HG03280 (cell line): ENCODE data around the gene M1AP.

Source experiments
- ATAC-seq: cut with Tn5 transposase; IDR thresholded peaks from one replicate; pipeline ENCODE4 v1.9.1; 2021; ENCODE audit warnings: mild to moderate bottlenecking, moderate library complexity; ENCODE audit not compliant: unreplicated experiment

Gene M1AP

GRCh38 chr2:74507926-74508520, 140.1 kb downstream of the M1AP start:
- ATAC-seq: peak; percentile 19
